ENCODE measurements around the gene HIBADH. TPM values are rescaled to one million over a fixed set of nuclear protein-coding genes. Genes with fewer than 3 reads are reported as not detected.

The HIBADH gene
- total and polyA plus RNA-seq, 9 of the 15 experiments (the other 6 are each of a cell fraction or from before 2014, with no cell fraction given) = 10.7 to 67.8 (median 36.9) TPM

GRCh38 chr7:27647489-27647888 lies 15.2 kb downstream of the HIBADH start:
- ATAC-seq (no peak), FAIRE-seq (no peak), DNase-seq (ENCODE audit: extremely low read depth in 1 of 4, low spot score in 3 of 4) (no peak)
- intact Hi-C loops (cut with micrococcal nuclease) (no loop called here), in situ Hi-C loops (cut with MboI) (no loop called here)
- CTCF ChIA-PET (ENCODE audit: low intra/inter-chr PET ratio) = no interaction called here
- Histone ChIP-seq H3K36me3 (ENCODE audit: control insufficient read depth, insufficient read depth, low read length) (peaks cover 35% of the 10 kb centered on the region), H3K27ac (ENCODE audit: extremely low read depth, low read depth, low read length) (no peak overlapping the region), H3K4me3 (no peak overlapping the region), H3K9me3 (replicated peaks; ENCODE audit: control insufficient read depth, insufficient read depth, low read depth, low read length) (no peaks in the 10 kb centered on the region), H2AFZ (ENCODE audit: low read depth, low read length) (no peak overlapping the region), H3K4me2 (ENCODE audit: insufficient read depth, low read length) (no peak overlapping the region), H3K4me1 (replicated peaks in 1 of 2; ENCODE audit: control insufficient read depth in 2 of 2, insufficient read depth in 2 of 2, low read length in 2 of 2) (no peaks in the 10 kb centered on the region), H3K79me2 (ENCODE audit: control insufficient read depth, insufficient read depth, low read length) (peaks cover 2% of the 10 kb centered on the region; the same call in 1 of the 3 replicates), H3K27me3 (ENCODE audit: control insufficient read depth in 2 of 2, insufficient read depth in 2 of 2, low read length in 2 of 2) (no peaks in the 10 kb centered on the region), H3K9me1 (ENCODE audit: control insufficient read depth, insufficient read depth, low read length) (no peaks in the 10 kb centered on the region), H3K9ac (ENCODE audit: insufficient read depth in 1 of 2, low read depth in 2 of 2, low read length in 2 of 2) (no peak overlapping the region), H4K20me1 (replicated peaks; ENCODE audit: control insufficient read depth, insufficient read depth, low read length) (no peaks in the 10 kb centered on the region)
- BruUV-seq (replicated peaks) = no TSS peak
- WGBS (ENCODE audit: insufficient coverage, low coverage, missing lambda C conversion rate) = 63% methylated on average over 1 of the region's 1 CpG
- POLR2A ChIA-PET = interaction anchor here (1.0 kb wide), 1 partner anchor 15 kb away, joined by 4 read pairs; the partner anchor contains the start of gene HIBADH
- TF ChIP-seq CHD2 (IDR thresholded peaks at IDR 0.05; ENCODE audit: low read depth, low read length) (no peak), KDM2B (CRISPR knock-in tag; IDR thresholded peaks at IDR 0.05) (no peak), RREB1 (CRISPR knock-in tag; IDR thresholded peaks at IDR 0.05) (no peak), C11orf30 (IDR thresholded peaks at IDR 0.05; ENCODE audit: low read depth) (no peak), MEF2A (IDR thresholded peaks at IDR 0.05; ENCODE audit: control insufficient read depth, low read depth, low read length) (no peak), TBL1XR1 (IDR thresholded peaks at IDR 0.05; ENCODE audit: low read length in 2 of 2) (no peak), AFF1 (IDR thresholded peaks at IDR 0.05; ENCODE audit: low read depth in 1 of 2, partially characterized antibody in 2 of 2) (no peak), DPF2 (IDR thresholded peaks at IDR 0.05) (no peak), ZFX (CRISPR knock-in tag; IDR thresholded peaks at IDR 0.05) (no peak), POLR2H (tag; IDR thresholded peaks at IDR 0.05; ENCODE audit: low read depth) (no peak), SIN3A (IDR thresholded peaks at IDR 0.05; ENCODE audit: borderline replicate concordance in 2 of 2, control insufficient read depth in 1 of 2, low read depth in 2 of 2, low read length in 2 of 2) (no peak), ZSCAN29 (IDR thresholded peaks at IDR 0.05) (no peak)
